H1 (cell line): ENCODE data around the gene GPR156. TPM values are rescaled to one million over a fixed set of nuclear protein-coding genes. Genes with fewer than 3 reads are reported as not detected.

Experiments used
- CTCF ChIA-PET: fragments of 300-600 bp; sonication (Branson Sonifier 250); formaldehyde crosslinking; loops from one replicate; lab custom pipeline; 2021; ENCODE audit not compliant: partially characterized antibody; lab: Charles Lee
- POLR2A ChIA-PET: fragments of 300-600 bp; sonication (Branson Sonifier 250); formaldehyde crosslinking; loops from one replicate; lab custom pipeline; 2021; ENCODE audit warnings: inconsistent platforms; ENCODE audit not compliant: partially characterized antibody; lab: Charles Lee
- DNase-seq, 2 experiments: peaks; one replicate each; pipeline versions ENCODE4 v3.0.0 to v3.0.0-alpha.2; 2010 to 2022; ENCODE audit warnings: low spot score in 2 of 2, low read depth in 1 of 2, mixed read lengths in 1 of 2
- FAIRE-seq: peaks from 2 replicates; lab custom pipeline; 2011; peaks lifted over from hg19 to GRCh38; lab: Jason Lieb, UNC
- H2AFZ ChIP-seq: 2 replicates; pipeline ENCODE4 v1.8.1; 2012; ENCODE audit warnings: low read length, inconsistent platforms
- H2AK5ac ChIP-seq: 2 replicates; pipeline ENCODE4 v1.6.1; 2013; ENCODE audit warnings: low read depth, low read length
- H2BK120ac ChIP-seq: replicated peaks from 2 replicates; pipeline ENCODE3; 2013; ENCODE audit warnings: low read depth, low read length, inconsistent platforms
- H2BK12ac ChIP-seq: 2 replicates; pipeline ENCODE4 v1.6.1; 2013; ENCODE audit warnings: low read depth, low read length
- H2BK15ac ChIP-seq: 2 replicates; pipeline ENCODE4 v1.6.1; 2013; ENCODE audit warnings: low read length
- H2BK20ac ChIP-seq: 2 replicates; pipeline ENCODE4 v1.6.1; 2013; ENCODE audit warnings: low read length
- H2BK5ac ChIP-seq: 2 replicates; pipeline ENCODE4 v1.6.1; 2013; ENCODE audit warnings: low read depth, low read length
- H3K14ac ChIP-seq: 2 replicates; pipeline ENCODE4 v1.6.1; 2013; ENCODE audit warnings: inconsistent platforms; ENCODE audit not compliant: insufficient read length
- H3K18ac ChIP-seq: 2 replicates; pipeline ENCODE4 v1.6.1; 2013; ENCODE audit warnings: low read length; ENCODE audit errors: extremely low read depth
- H3K23ac ChIP-seq: 2 replicates; pipeline ENCODE4 v1.6.1; 2013; ENCODE audit warnings: inconsistent platforms; ENCODE audit not compliant: insufficient read length
- H3K23me2 ChIP-seq: 2 replicates; pipeline ENCODE4 v1.6.1; 2013; ENCODE audit warnings: low read depth, low read length
- H3K27ac ChIP-seq: 2 replicates; pipeline ENCODE4 v1.6.1; 2011; ENCODE audit warnings: low read depth, low read length, inconsistent platforms
- H3K27me3 ChIP-seq, 4 experiments: replicated peaks in 1 of 4; 1 replicate in 1 of 4; 2 replicates in 3 of 4; pipeline versions ENCODE4 v1.6.1 to v1.8.1; 2011 to 2013; ENCODE audit warnings: low read length in 3 of 4, mild to moderate bottlenecking in 3 of 4, inconsistent platforms in 2 of 4, mixed read lengths in 2 of 4, moderate library complexity in 1 of 4; ENCODE audit not compliant: control insufficient read depth in 3 of 4, insufficient read depth in 3 of 4; ENCODE audit errors: extremely low read depth in 1 of 4
- H3K36me3 ChIP-seq, 4 experiments: 2 replicates each; pipeline versions ENCODE4 v1.6.1 to v1.8.1; 2011 to 2013; ENCODE audit warnings: mild to moderate bottlenecking in 4 of 4, low read length in 3 of 4, moderate library complexity in 2 of 4, control low read depth in 1 of 4, inconsistent platforms in 1 of 4; ENCODE audit not compliant: insufficient read depth in 4 of 4, control insufficient read depth in 2 of 4
- H3K4ac ChIP-seq: replicated peaks from 2 replicates; pipeline ENCODE3; 2013; ENCODE audit warnings: low read length, low read depth, mixed read lengths, inconsistent platforms; ENCODE audit not compliant: insufficient read length
- H3K4me1 ChIP-seq, 4 experiments: replicated peaks in 1 of 4; 1 replicate in 1 of 4; 2 replicates in 3 of 4; pipeline versions ENCODE4 v1.6.1 to v1.8.1; 2011 to 2013; ENCODE audit warnings: low read length in 3 of 4, inconsistent platforms in 2 of 4, mixed read lengths in 1 of 4; ENCODE audit not compliant: insufficient read depth in 4 of 4, control insufficient read depth in 3 of 4
- H3K4me2 ChIP-seq, 2 experiments: 2 replicates each; pipeline versions ENCODE4 v1.6.1 to v1.8.1; 2011 to 2013; ENCODE audit warnings: low read depth in 2 of 2, low read length in 2 of 2, control low read depth in 1 of 2, inconsistent platforms in 1 of 2, mild to moderate bottlenecking in 1 of 2; ENCODE audit not compliant: insufficient read depth in 1 of 2
- H3K4me3 ChIP-seq, 4 experiments: fragments of 200-600, 300-600 bp in 1 of 4; sonication (generic), shearing (Covaris generic), sonication (Bioruptor Twin) in 1 of 4; 2 replicates each; pipeline versions ENCODE4 v1.5.1 to v1.8.1; 2011 to 2016; ENCODE audit warnings: low read length in 4 of 4, low read depth in 3 of 4, control low read depth in 2 of 4, inconsistent platforms in 2 of 4, mild to moderate bottlenecking in 2 of 4, mixed read lengths in 1 of 4, moderate library complexity in 1 of 4; ENCODE audit not compliant: insufficient read depth in 2 of 4; ENCODE audit errors: extremely low read depth in 1 of 4
- H3K56ac ChIP-seq: replicated peaks from 2 replicates; pipeline ENCODE3; 2013; ENCODE audit warnings: low read depth, mild to moderate bottlenecking, mixed read lengths, low read length, inconsistent platforms; ENCODE audit not compliant: insufficient read length
- H3K79me1 ChIP-seq: 2 replicates; pipeline ENCODE4 v1.6.1; 2013; ENCODE audit warnings: low read depth, low read length, control low read depth
- H3K79me2 ChIP-seq, 2 experiments: 2 replicates each; pipeline versions ENCODE4 v1.6.1 to v1.8.1; 2012 to 2013; ENCODE audit warnings: low read length in 2 of 2, mild to moderate bottlenecking in 2 of 2, inconsistent platforms in 1 of 2; ENCODE audit not compliant: insufficient read depth in 2 of 2, control insufficient read depth in 1 of 2
- H3K9ac ChIP-seq, 4 experiments: replicated peaks in 1 of 4; 1 replicate in 1 of 4; 2 replicates in 3 of 4; pipeline versions ENCODE4 v1.6.1 to v1.8.1; 2011 to 2013; ENCODE audit warnings: low read depth in 3 of 4, low read length in 3 of 4, control low read depth in 2 of 4, mild to moderate bottlenecking in 2 of 4, moderate library complexity in 2 of 4, inconsistent platforms in 1 of 4; ENCODE audit errors: extremely low read depth in 1 of 4
- H3K9me3 ChIP-seq, 2 experiments: 2 replicates each; pipeline versions ENCODE4 v1.6.1 to v1.8.1; 2012 to 2013; ENCODE audit warnings: mild to moderate bottlenecking in 2 of 2, moderate library complexity in 2 of 2, control low read depth in 1 of 2, inconsistent platforms in 1 of 2, low read depth in 1 of 2, low read length in 1 of 2, mixed read lengths in 1 of 2; ENCODE audit not compliant: insufficient read depth in 2 of 2
- H4K20me1 ChIP-seq, 2 experiments: replicated peaks in 1 of 2; 2 replicates each; pipeline versions ENCODE3 to v1.8.1; 2011 to 2013; ENCODE audit warnings: inconsistent platforms in 2 of 2, low read length in 2 of 2, mild to moderate bottlenecking in 1 of 2; ENCODE audit not compliant: insufficient read depth in 2 of 2, control insufficient read depth in 1 of 2
- H4K5ac ChIP-seq: 2 replicates; pipeline ENCODE4 v1.6.1; 2013; ENCODE audit warnings: low read length, low read depth, mixed read lengths, inconsistent platforms; ENCODE audit not compliant: insufficient read length
- H4K8ac ChIP-seq: 2 replicates; pipeline ENCODE4 v1.8.0; 2013; ENCODE audit warnings: mild to moderate bottlenecking, moderate library complexity, low read length, inconsistent platforms; ENCODE audit not compliant: insufficient read depth; ENCODE audit errors: extremely low read depth
- H4K91ac ChIP-seq: replicated peaks from 2 replicates; pipeline ENCODE3; 2013; ENCODE audit warnings: low read length, mixed read lengths, inconsistent platforms; ENCODE audit not compliant: insufficient read length
- CBX5 ChIP-seq: fragments of 300-800, 300-1000 bp; sonication (generic); IDR thresholded peaks from 2 replicates; pipeline ENCODE4 v1.7.1; 2016; ENCODE audit warnings: antibody characterized with exemption, low read length, low read depth
- CREB1 ChIP-seq: IDR thresholded peaks from 2 replicates; pipeline ENCODE4 v1.6.1; 2012; ENCODE audit warnings: inconsistent platforms
- FOSL1 ChIP-seq: IDR thresholded peaks from 2 replicates; pipeline ENCODE4 v1.6.1; 2011; ENCODE audit warnings: mild to moderate bottlenecking, low read depth, low read length, moderate library complexity; ENCODE audit not compliant: insufficient read depth
- GABPA ChIP-seq: IDR thresholded peaks from 2 replicates; pipeline ENCODE4 v1.6.1; 2011; ENCODE audit warnings: mild to moderate bottlenecking, low read length, moderate library complexity, borderline replicate concordance; ENCODE audit not compliant: insufficient read depth
- JUN ChIP-seq: IDR thresholded peaks from 2 replicates; pipeline ENCODE4 v1.6.1; 2011; ENCODE audit warnings: low read depth, mild to moderate bottlenecking, improper control_type of control experiment, low read length
- JUND ChIP-seq: IDR thresholded peaks from 2 replicates; pipeline ENCODE4 v1.6.1; 2011; ENCODE audit warnings: mild to moderate bottlenecking, improper control_type of control experiment, low read length
- KDM1A ChIP-seq: fragments of 200-600, 300-600 bp; sonication (generic); IDR thresholded peaks from 2 replicates; pipeline ENCODE4 v1.7.1; 2016; ENCODE audit warnings: mild to moderate bottlenecking, low read length, borderline replicate concordance
- RFX5 ChIP-seq: IDR thresholded peaks from 2 replicates; pipeline ENCODE4 v1.6.1; 2011; ENCODE audit warnings: low read depth, low read length, improper control_type of control experiment, borderline replicate concordance
- RNF2 ChIP-seq: fragments of 200-900, 300-1000 bp; sonication (generic); IDR thresholded peaks from 2 replicates; pipeline ENCODE4 v1.7.1; 2016; ENCODE audit warnings: borderline replicate concordance, low read depth, mild to moderate bottlenecking, antibody characterized with exemption, low read length; ENCODE audit not compliant: poor library complexity, severe bottlenecking; ENCODE audit errors: missing control alignments
- SIX5 ChIP-seq: IDR thresholded peaks from 2 replicates; pipeline ENCODE4 v1.6.1; 2011; ENCODE audit warnings: mild to moderate bottlenecking, low read depth, low read length
- TAF1 ChIP-seq: IDR thresholded peaks from 2 replicates; pipeline ENCODE4 v1.6.1; 2011; ENCODE audit warnings: mild to moderate bottlenecking, low read depth, low read length
- WGBS, 2 experiments: shearing (Covaris generic) in 1 of 2; methylation state at CpG; one replicate each; pipeline versions ENCODE4 v1.1.6 to v1.1.7; 2013 to 2015; ENCODE audit warnings: low lambda C conversion rate in 2 of 2, mixed read lengths in 2 of 2, inconsistent platforms in 1 of 2, low coverage in 1 of 2, missing lambda C conversion rate in 1 of 2; ENCODE audit not compliant: insufficient replicate concordance in 2 of 2, insufficient coverage in 1 of 2, insufficient read length in 1 of 2; ENCODE audit errors: extremely low coverage in 1 of 2, missing lambda C conversion rate in 1 of 2; 5-methylcytosine and 5-hydroxymethylcytosine counted together
- polyA plus RNA-seq, 7 experiments: library from polyadenylated mRNA; depleted of rRNA in 3 of 7; stranded (reverse) in 5 of 7; unstranded in 2 of 7; fragments of >200 nt in 5 of 7; fragments of 200-250 nt in 2 of 7; gene quantifications; 1 replicate in 5 of 7; 2 replicates in 1 of 7; 4 replicates in 1 of 7; pipeline versions ENCODE4 v1.2.1 to v1.2.3, GENCODE V29; 2011 to 2013; ENCODE audit warnings: missing spikeins in 2 of 7, mixed read lengths in 2 of 7
- total RNA-seq: library from RNA; stranded (reverse); fragmentation: NEBNext Ultra II Directional; extraction: Animal tissue kit (Norgen Biotek cat#: 25700); gene quantifications from 2 replicates; pipeline ENCODE4 v1.2.1, GENCODE V29; 2021

GPR156 gene
- total and polyA plus RNA-seq, 2 of the 8 experiments (the other 6 are each of a cell fraction or from before 2014, with no cell fraction given): 1.6 to 1.8 TPM

DNA sequence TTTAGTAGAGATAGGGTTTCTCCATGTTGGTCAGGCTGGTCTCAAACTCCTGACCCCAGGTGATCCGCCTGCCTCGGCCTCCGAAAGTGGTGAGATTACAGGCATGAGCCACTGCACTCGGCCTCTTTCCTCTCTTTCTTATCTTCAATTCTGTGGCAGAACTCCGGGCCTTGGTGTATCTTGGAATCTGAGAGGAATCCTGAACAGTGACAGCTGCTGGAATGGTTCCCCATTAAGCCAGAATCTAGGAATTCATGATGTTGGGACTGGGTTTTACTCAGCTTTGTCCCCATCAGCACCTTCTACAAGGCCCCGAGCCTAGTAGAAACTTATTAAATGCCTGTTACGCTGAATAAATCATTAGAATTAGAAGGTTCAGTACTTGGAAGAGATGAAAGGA is 81.4 kb downstream of the GPR156 start:
- H4K20me1 ChIP-seq: no peaks in the 10 kb centered on the region
- no peak overlapping the region for H3K23ac ChIP-seq
- H2AK5ac ChIP-seq: 0 out of 2 replicates have a peak overlapping the region, but pooled peaks have one; percentile 1
- no peak overlapping the region for H3K9ac ChIP-seq
- no peak overlapping the region for H3K18ac ChIP-seq
- POLR2A ChIA-PET: no interaction called here
- no peaks in the 10 kb centered on the region for H3K23me2 ChIP-seq
- CTCF ChIA-PET: interaction anchor here (1.1 kb wide), 1 partner anchor 75 kb away, joined by 5 read pairs; no protein-coding TSS in a partner anchor
- no peaks in the 10 kb centered on the region for H3K79me2 ChIP-seq
- H3K4ac ChIP-seq: no peak overlapping the region
- 93% methylated on average over 7 of the region's 7 CpGs; no CpG with 5 or more reads in 1 of the 2 experiments for WGBS, 2 experiments
- no peak overlapping the region for H4K5ac ChIP-seq
- H2BK20ac ChIP-seq: no peak overlapping the region
- no peaks in the 10 kb centered on the region for H3K79me1 ChIP-seq
- no peak overlapping the region for H2BK5ac ChIP-seq
- no peak overlapping the region for H4K8ac ChIP-seq
- no peak overlapping the region for H3K27ac ChIP-seq
- no peak overlapping the region for H2BK15ac ChIP-seq
- H3K27me3 ChIP-seq: no peaks in the 10 kb centered on the region
- DNase-seq: no peak
- no peak overlapping the region for H2BK120ac ChIP-seq
- no peak overlapping the region for H3K4me2 ChIP-seq
- no peak for FAIRE-seq
- no peak overlapping the region for H2BK12ac ChIP-seq
- no peaks in the 10 kb centered on the region for H3K9me3 ChIP-seq
- no peak overlapping the region for H3K56ac ChIP-seq
- H3K4me3 ChIP-seq: no peak overlapping the region
- H3K4me1 ChIP-seq: no peaks in the 10 kb centered on the region
- no peak overlapping the region for H4K91ac ChIP-seq
- H2AFZ ChIP-seq: no peak overlapping the region
- no peak overlapping the region for H3K14ac ChIP-seq
- no peaks in the 10 kb centered on the region for H3K36me3 ChIP-seq
- TF ChIP-seq GABPA (no peak), RFX5 (no peak), JUND (no peak), KDM1A (no peak), RNF2 (no peak), CREB1 (no peak), FOSL1 (no peak), SIX5 (no peak), JUN (no peak), CBX5 (no peak), TAF1 (no peak)
